Psoas muscle (tissue), 8 donors: Measurements from ENCODE around the gene RHOT2. TPM values are rescaled to one million over a fixed set of nuclear protein-coding genes. Genes with fewer than 3 reads are reported as not detected.
A peak's percentile ranks its signal among the peaks of the same experiment; 100 is the strongest.

Source experiments
- ATAC-seq, 4 donors: fragments of 200-7000 bp; cut with Tn5 transposase; one replicate each; pipeline ENCODE4 v1.9.1; 2020; ENCODE audit warnings: moderate library complexity in 3 of 4, mild to moderate bottlenecking in 2 of 4
- DNase-seq, 2 donors: peaks; one replicate each; pipeline ENCODE4 v3.0.0-alpha.2; 2020
- H3K27ac ChIP-seq: fragments of 200-600 bp; one replicate; pipeline ENCODE4 v1.8.0; 2022
- H3K27me3 ChIP-seq, 3 donors: fragments of 200-600 bp in 1 of 3; one replicate each; pipeline versions ENCODE4 v1.6.1 to v1.8.0; 2013 to 2022; ENCODE audit warnings: low read length in 2 of 3, mild to moderate bottlenecking in 2 of 3, moderate library complexity in 1 of 3; ENCODE audit not compliant: insufficient read depth in 3 of 3
- H3K36me3 ChIP-seq, 2 donors: fragments of 200-600 bp in 1 of 2; one replicate each; pipeline versions ENCODE4 v1.6.1 to v1.8.0; 2013 to 2022; ENCODE audit warnings: low read depth in 1 of 2, mild to moderate bottlenecking in 1 of 2, moderate library complexity in 1 of 2; ENCODE audit not compliant: insufficient read depth in 1 of 2
- H3K4me1 ChIP-seq: fragments of 200-600 bp; one replicate; pipeline ENCODE4 v1.8.0; 2022
- H3K4me3 ChIP-seq: fragments of 200-600 bp; one replicate; pipeline ENCODE4 v1.8.0; 2022; ENCODE audit warnings: mild to moderate bottlenecking
- H3K9me3 ChIP-seq: fragments of 200-600 bp; one replicate; pipeline ENCODE4 v1.8.0; 2022
- whole genome bisulfite sequencing, 3 donors: extraction: QIAGEN DNeasy Blood & Tissue Kit; methylation state at CpG; one replicate each; pipeline versions ENCODE4 v1.1.6 to v1.1.7; 2013; 5-methylcytosine and 5-hydroxymethylcytosine counted together
- intact Hi-C, 2 donors: fragments of 100-400 bp; cut with DNase I; formaldehyde crosslinking; loops; one replicate each; pipeline versions ENCODE4 v1.11.0 to v1.14.2; 2022
- polyA plus RNA-seq, 3 donors: library from polyadenylated mRNA; stranded (reverse); fragments of 200-250 nt; gene quantifications; one replicate each; pipeline ENCODE4 v1.2.3, GENCODE V29; 2013
- total RNA-seq, 4 donors: library from RNA; stranded (reverse); fragmentation: NEBNext Ultra II Directional in 2 of 4; extraction: Animal tissue kit (Norgen Biotek cat#: 25700) in 2 of 4; gene quantifications; one replicate each; pipeline versions ENCODE4 v1.2.1 to v1.2.4, GENCODE V29; 2021 to 2023
- TF ChIP-seq, protein P1 (sequence below): fragments of 200-600 bp; IDR thresholded peaks from one replicate; pipeline ENCODE4 v1.8.0; 2022; ENCODE audit warnings: antibody characterized with exemption
- donor health status: healthy with polysubstance abuse.
- donor health status: DM: no; HTN: no; CAD: no; lungs with moderate emphysema.
- donor health status: Bipolar disorder and iron deficiency.
- donor health status: healthy.
- donor health status: DM: yes; HTN: yes; CAD: no.
- donor health status: DM: no; HTN: no; CAD: no.
- donor health status: DM: no; HTN: no; CAD: no.
- donor health status: DM: yes; HTN: yes; CAD: no.

RHOT2 gene
- total and polyA plus RNA-seq, 7 donors: 38.8 to 75.8 (median 52.3) TPM

- Histone ChIP-seq H3K4me3 (no peak overlapping the region), H3K27me3 (no peaks in the 10 kb centered on the region), H3K9me3 (no peaks in the 10 kb centered on the region), H3K27ac (no peak overlapping the region), H3K4me1 (peaks cover 16% of the 10 kb centered on the region), H3K36me3 (peaks cover 4 to 46% of the 10 kb centered on the region in 2 donors)
- ATAC-seq: no peak
- DNase-seq: no peak
- intact Hi-C loops: no loop called here
- 88 to 92% (median 88%) methylated on average over 17 to 18 of the region's 18 CpGs for WGBS, 3 donors
- TF ChIP-seq, protein P1, sequence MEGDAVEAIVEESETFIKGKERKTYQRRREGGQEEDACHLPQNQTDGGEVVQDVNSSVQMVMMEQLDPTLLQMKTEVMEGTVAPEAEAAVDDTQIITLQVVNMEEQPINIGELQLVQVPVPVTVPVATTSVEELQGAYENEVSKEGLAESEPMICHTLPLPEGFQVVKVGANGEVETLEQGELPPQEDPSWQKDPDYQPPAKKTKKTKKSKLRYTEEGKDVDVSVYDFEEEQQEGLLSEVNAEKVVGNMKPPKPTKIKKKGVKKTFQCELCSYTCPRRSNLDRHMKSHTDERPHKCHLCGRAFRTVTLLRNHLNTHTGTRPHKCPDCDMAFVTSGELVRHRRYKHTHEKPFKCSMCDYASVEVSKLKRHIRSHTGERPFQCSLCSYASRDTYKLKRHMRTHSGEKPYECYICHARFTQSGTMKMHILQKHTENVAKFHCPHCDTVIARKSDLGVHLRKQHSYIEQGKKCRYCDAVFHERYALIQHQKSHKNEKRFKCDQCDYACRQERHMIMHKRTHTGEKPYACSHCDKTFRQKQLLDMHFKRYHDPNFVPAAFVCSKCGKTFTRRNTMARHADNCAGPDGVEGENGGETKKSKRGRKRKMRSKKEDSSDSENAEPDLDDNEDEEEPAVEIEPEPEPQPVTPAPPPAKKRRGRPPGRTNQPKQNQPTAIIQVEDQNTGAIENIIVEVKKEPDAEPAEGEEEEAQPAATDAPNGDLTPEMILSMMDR: no peak
These were observed 5.6 kb downstream of the RHOT2 start for GRCh38 chr16:673399-673991.

GRCh38 chr16:674214-674881 lies 6.4 kb downstream of the RHOT2 start:
- Histone ChIP-seq H3K4me3 (no peak overlapping the region), H3K4me1 (peaks cover 8% of the 10 kb centered on the region), H3K27ac (no peak overlapping the region), H3K36me3 (peaks cover 4 to 44% of the 10 kb centered on the region in 2 donors), H3K9me3 (no peaks in the 10 kb centered on the region), H3K27me3 (no peaks in the 10 kb centered on the region)
- intact Hi-C loops: no loop called here
- DNase-seq (no peak), ATAC-seq (peak in 1 of 4 donors; percentile 15)
- TF ChIP-seq, protein P1: no peak
- WGBS, 3 donors: 66 to 75% (median 67%) methylated on average over 21 to 22 of the region's 22 CpGs

- DNase-seq (peak in 1 of 2 donors; percentile 51), ATAC-seq (no peak)
- Histone ChIP-seq H3K4me3 (peak within 1 kb of the TSS; percentile 46), H3K27me3 (no peaks in the 10 kb centered on the region), H3K27ac (no peak within 1 kb of the TSS), H3K4me1 (peaks cover 7% of the 10 kb centered on the region), H3K36me3 (peaks cover 4 to 35% of the 10 kb centered on the region in 2 donors), H3K9me3 (no peaks in the 10 kb centered on the region)
- TF ChIP-seq, protein P1: no peak
- 6 to 11% (median 7%) methylated on average over 34 to 73 of the region's 73 CpGs for WGBS, 3 donors
- intact Hi-C loops: no loop called here
These were observed 7.3 kb downstream of the RHOT2 start, which contains the start of gene RHBDL1 for GRCh38 chr16:674968-675883. RHBDL1 (plus strand) TSS chr16:675671; CDS start chr16:675791, 120 bp downstream.

DNA sequence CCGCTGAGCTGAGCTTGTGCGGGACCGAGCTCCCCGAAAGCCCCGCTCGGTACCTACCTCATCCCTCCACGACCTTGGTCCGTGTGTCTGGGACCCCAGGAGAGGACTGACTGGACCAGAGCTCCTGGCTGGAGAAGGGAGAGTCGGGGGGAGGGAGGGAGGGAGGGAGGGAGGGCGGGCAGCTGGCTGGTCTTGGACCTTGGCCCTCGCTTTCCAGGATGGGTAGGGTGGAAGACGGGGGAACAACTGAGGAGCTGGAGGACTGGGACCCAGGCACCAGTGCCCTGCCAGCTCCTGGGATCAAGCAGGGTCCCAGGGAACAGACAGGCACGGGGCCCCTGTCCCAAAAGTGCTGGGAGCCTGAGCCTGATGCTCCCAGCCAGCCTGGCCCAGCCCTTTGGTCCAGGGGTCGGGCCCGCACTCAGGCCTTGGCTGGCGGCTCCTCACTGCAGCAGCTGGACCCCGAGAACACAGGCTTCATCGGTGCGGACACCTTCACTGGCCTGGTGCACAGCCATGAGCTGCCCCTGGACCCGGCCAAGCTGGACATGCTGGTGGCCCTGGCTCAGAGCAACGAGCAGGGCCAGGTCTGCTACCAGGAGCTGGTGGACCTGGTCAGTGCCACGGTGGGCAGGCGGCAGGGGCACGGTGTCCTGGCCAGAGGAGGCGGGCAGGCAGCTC lies 8.1 kb downstream of the RHOT2 start:
- ATAC-seq (no peak), DNase-seq (no peak)
- intact Hi-C loops: no loop called here
- Histone ChIP-seq H3K27ac (no peak overlapping the region), H3K9me3 (no peaks in the 10 kb centered on the region), H3K4me3 (peak overlapping the region; percentile 46), H3K36me3 (peaks cover 4 to 27% of the 10 kb centered on the region in 2 donors), H3K4me1 (peaks cover 9% of the 10 kb centered on the region), H3K27me3 (no peaks in the 10 kb centered on the region)
- TF ChIP-seq, protein P1: no peak
- WGBS, 3 donors: 33 to 35% (median 33%) methylated on average over 21 to 25 of the region's 25 CpGs
